ENCODE data around the gene THADA. TPM values are rescaled to one million over a fixed set of nuclear protein-coding genes. Genes with fewer than 3 reads are reported as not detected.

The THADA gene
- total and polyA plus RNA-seq, 2 donors (not counting 3 experiments of a cell fraction or from before 2014, with no cell fraction given): 22.6 to 25.3 TPM

GRCh38 chr2:43423941-43424261 lies 171.9 kb downstream of the THADA start:
- Histone ChIP-seq H3K36me3 (ENCODE audit: control insufficient read depth in 2 of 2, extremely low read depth in 1 of 2, insufficient read depth in 2 of 2, low read length in 2 of 2) (no peaks in the 10 kb centered on the region), H4K20me1 (replicated peaks; ENCODE audit: control insufficient read depth, extremely low read depth, insufficient read depth, low read length) (no peaks in the 10 kb centered on the region), H2AFZ (ENCODE audit: low read depth, low read length) (no peak overlapping the region), H3K4me3 (replicated peaks in 1 of 3; ENCODE audit: insufficient read depth in 1 of 3, low read depth in 1 of 3, low read length in 3 of 3) (no peak overlapping the region), H3K9me3 (replicated peaks; ENCODE audit: control insufficient read depth, insufficient read depth, low read length) (no peaks in the 10 kb centered on the region), H3K4me2 (ENCODE audit: insufficient read depth, low read length) (no peak overlapping the region), H3K4me1 (ENCODE audit: control insufficient read depth, extremely low read depth, insufficient read depth, low read length) (peaks cover 17% of the 10 kb centered on the region), H3K9ac (replicated peaks; ENCODE audit: extremely low read depth, insufficient read depth, low read length) (no peak overlapping the region), H3K9me1 (replicated peaks; ENCODE audit: control insufficient read depth, extremely low read depth, insufficient read depth, low read length) (no peaks in the 10 kb centered on the region), H3K27me3 (ENCODE audit: control insufficient read depth in 2 of 2, insufficient read depth in 2 of 2, low read length in 2 of 2) (no peaks in the 10 kb centered on the region), H3K79me2 (ENCODE audit: control insufficient read depth, insufficient read depth, low read length) (no peaks in the 10 kb centered on the region), H3K27ac (ENCODE audit: insufficient read depth, low read depth, low read length) (no peak overlapping the region)
- FAIRE-seq: no peak
- POLR2A ChIA-PET: no interaction called here
- TF ChIP-seq MAX (IDR thresholded peaks at IDR 0.05; ENCODE audit: insufficient read depth, insufficient read length) (no peak), JUN (IDR thresholded peaks at IDR 0.05; ENCODE audit: borderline replicate concordance, insufficient read depth, insufficient read length, low read depth) (no peak), FOS (IDR thresholded peaks at IDR 0.05; ENCODE audit: borderline replicate concordance, insufficient read depth, low read length) (no peak), CTCF (IDR thresholded peaks at IDR 0.05; ENCODE audit: extremely low read depth in 1 of 2, insufficient read depth in 1 of 2, low read depth in 1 of 2, low read length in 2 of 2) (no peak), MYC (IDR thresholded peaks at IDR 0.05; ENCODE audit: low read depth, low read length) (no peak), POLR2A (IDR thresholded peaks at IDR 0.05; ENCODE audit: low read depth, low read length) (no peak), POLR2AphosphoS5 (IDR thresholded peaks at IDR 0.05; ENCODE audit: insufficient read depth, low read depth, low read length) (no peak), GATA2 (IDR thresholded peaks at IDR 0.05; ENCODE audit: insufficient read depth, insufficient read length, low read depth, low read length) (no peak), EZH2 (IDR thresholded peaks at IDR 0.05; ENCODE audit: borderline replicate concordance, low read depth, low read length, severe bottlenecking) (no peak)
- CTCF ChIA-PET: interaction anchor here (0.5 to 1.5 kb wide), 2 partner anchors 32 to 43 kb away, joined by 3 read pairs; no protein-coding TSS in a partner anchor
- intact Hi-C loops (cut with micrococcal nuclease) (no loop called here), dilution Hi-C loops (cut with MboI; ENCODE audit: extremely low pct_ligation_motif_present, low sequenced_read_pairs) (no loop called here)
- DNase-seq (ENCODE audit: low read depth, low spot score): no peak
- BruUV-seq (replicated peaks): no TSS peak

Measured in endothelial cell of umbilical vein (primary cell).